ENCODE measurements around the gene KIFC3. TPM values are rescaled to one million over a fixed set of nuclear protein-coding genes. Genes with fewer than 3 reads are reported as not detected.
"Not testable (repeated sequence)": the region's sequence is repeated elsewhere in the genome, so short reads cannot be mapped to it uniquely, and the experiment has no call there.

Gene KIFC3
- total RNA-seq, 1 donor: 5.8 TPM

DNA sequence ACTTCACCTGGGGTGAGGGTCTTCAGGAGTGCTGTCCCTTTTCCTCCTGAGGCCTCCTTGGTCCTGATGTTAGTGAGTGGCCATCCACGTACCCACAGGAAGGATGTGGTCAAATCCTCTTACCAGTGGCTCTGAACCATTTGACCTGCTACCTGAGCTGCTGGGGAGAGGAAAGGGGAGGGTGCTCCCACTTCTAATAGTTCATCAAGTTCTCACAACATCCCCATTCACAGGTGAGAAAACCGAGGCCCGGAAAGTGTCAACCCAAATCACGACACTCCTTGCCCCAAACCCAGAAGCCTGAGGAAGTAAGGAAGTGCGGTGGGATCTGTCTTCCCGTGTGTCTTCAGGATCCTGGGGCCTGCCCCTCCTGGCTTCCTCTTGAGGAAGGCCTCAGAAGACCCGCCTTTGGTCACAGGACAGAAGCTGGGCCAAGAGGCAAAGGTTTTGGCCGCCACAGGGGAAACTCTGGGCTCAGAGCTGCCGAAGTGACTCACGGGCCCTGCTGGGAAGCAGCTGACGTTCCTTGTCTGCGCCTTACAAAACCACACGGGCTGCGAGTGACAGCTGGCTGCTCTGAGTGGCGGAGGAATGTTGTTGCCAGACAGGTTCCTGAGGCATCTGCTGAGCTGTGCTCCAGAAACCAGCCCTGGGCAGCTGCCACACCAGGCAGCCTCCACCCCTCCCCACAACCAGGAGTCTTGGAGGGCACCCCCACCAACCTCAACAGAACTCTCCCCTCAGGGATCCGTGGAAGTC, 13.9 kb upstream of the KIFC3 start:
- Histone ChIP-seq H3K27me3 (ENCODE audit: insufficient read depth, low read length) (no peaks in the 10 kb centered on the region), H3K4me3 (ENCODE audit: low read length) (no peak overlapping the region), H3K4me1 (ENCODE audit: insufficient read depth, low read length) (peaks cover 11% of the 10 kb centered on the region), H3K9me3 (ENCODE audit: low read depth, low read length) (no peaks in the 10 kb centered on the region)

GRCh38 chr16:57814896-57815295, 12.6 kb upstream of the KIFC3 start:
- H3K27me3 ChIP-seq (ENCODE audit: insufficient read depth, low read length): no peaks in the 10 kb centered on the region
- no peaks in the 10 kb centered on the region for H3K9me3 ChIP-seq (ENCODE audit: low read depth, low read length)
- no peak overlapping the region for H3K4me3 ChIP-seq (ENCODE audit: low read length)
- H3K4me1 ChIP-seq (ENCODE audit: insufficient read depth, low read length): peaks cover 23% of the 10 kb centered on the region

GRCh38 chr16:57813466-57813865, 11.2 kb upstream of the KIFC3 start:
- H3K27me3 ChIP-seq (ENCODE audit: insufficient read depth, low read length): no peaks in the 10 kb centered on the region
- no peak overlapping the region for H3K4me3 ChIP-seq (ENCODE audit: low read length)
- peaks cover 37% of the 10 kb centered on the region for H3K4me1 ChIP-seq (ENCODE audit: insufficient read depth, low read length)
- H3K9me3 ChIP-seq (ENCODE audit: low read depth, low read length): no peaks in the 10 kb centered on the region

- not testable (repeated sequence) for H3K4me3 ChIP-seq (ENCODE audit: low read length); H3K27me3 ChIP-seq (ENCODE audit: insufficient read depth, low read length); H3K9me3 ChIP-seq (ENCODE audit: low read depth, low read length)
- peaks cover 43% of the 10 kb centered on the region for H3K4me1 ChIP-seq (ENCODE audit: insufficient read depth, low read length)
Measured at GRCh38 chr16:57811340-57811739, 9.0 kb upstream of the KIFC3 start.

DNA sequence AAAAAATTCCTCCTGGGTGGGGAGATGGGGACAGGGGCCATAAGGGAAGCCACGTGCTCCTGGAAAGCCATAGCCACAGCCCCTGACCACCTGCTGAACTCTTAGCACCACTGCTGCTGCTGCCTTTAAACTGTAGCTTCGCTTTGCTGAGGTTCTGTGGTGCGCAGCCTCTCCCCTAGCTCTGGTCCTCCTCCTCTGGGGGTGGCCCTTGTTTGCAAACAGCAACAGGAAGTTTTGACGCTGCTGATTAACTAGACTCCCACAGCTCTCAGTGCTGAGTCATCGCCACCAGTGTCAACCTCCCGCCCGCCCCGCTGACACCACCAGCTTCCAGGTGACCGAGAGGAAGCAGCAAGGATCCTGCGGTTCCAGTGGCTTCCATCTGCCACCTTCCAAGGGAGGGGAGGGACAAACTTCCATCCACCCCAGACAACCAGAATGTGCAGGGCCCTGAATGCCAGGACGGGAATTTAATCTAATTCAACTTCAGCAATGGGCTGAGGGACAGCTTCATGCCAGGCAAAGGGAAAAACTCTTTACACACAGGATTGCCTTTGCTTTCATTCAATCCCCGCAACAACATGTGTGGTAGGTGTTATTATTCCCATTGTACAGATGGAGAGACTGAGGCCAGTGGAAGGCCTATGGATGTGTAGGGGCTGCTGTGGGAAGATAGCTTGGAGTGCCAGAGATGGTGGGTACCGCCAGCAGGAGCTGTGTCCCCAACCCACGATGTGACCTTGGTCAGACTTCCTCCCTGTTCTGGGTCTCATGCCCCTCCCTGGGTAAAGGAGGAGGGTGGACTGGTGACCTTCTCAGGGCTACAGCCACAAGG, 8.1 kb upstream of the KIFC3 start:
- peaks cover 36% of the 10 kb centered on the region for H3K4me1 ChIP-seq (ENCODE audit: insufficient read depth, low read length)
- H3K27me3 ChIP-seq (ENCODE audit: insufficient read depth, low read length): no peaks in the 10 kb centered on the region
- H3K4me3 ChIP-seq (ENCODE audit: low read length): no peak overlapping the region
- H3K9me3 ChIP-seq (ENCODE audit: low read depth, low read length): no peaks in the 10 kb centered on the region

DNA sequence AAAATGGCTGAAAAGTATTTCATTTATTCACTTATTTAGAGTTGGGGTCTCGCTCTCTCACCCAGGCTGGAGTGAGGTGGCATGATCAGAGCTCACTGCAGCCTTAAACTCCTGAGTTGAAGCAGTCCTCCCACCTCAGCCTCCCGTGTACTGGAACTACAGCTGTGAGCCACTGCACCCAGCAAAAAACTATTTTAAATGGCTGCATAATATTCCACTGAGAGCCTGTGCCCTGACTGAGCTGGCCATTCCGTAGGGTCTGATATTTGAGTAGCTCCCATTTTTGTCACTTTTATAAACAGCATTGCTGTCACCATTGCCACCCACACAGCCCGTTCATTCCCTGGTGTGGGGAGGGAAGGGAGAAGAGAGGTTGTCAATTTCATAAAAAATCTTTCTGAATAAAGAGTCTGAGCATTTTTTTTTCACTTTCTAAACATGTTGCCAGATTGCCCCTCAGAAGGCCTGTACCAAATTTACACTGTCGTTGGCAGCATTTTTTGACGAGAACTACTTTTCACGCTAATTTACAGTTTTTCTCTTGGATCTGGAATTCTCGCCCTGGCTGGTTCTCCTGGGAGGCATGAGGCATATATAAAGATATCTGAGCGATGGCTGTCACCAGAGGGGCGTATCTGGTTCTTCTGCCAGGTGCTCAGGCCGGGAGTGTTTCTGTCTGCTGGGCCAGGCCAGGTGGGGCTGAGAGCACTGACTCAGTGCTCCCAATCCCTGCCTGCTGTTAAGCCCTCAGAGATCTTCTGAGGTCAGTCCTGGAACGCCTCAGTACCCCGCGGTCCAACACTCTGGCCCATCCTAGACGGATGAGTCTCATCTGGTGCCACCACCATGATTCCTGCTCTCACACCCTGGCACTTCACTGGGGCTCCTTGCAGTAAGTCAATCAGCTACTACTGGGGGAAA, 7.2 kb upstream of the KIFC3 start:
- Histone ChIP-seq H3K4me3 (ENCODE audit: low read length) (no peak overlapping the region), H3K27me3 (ENCODE audit: insufficient read depth, low read length) (no peaks in the 10 kb centered on the region), H3K4me1 (ENCODE audit: insufficient read depth, low read length) (peaks cover 36% of the 10 kb centered on the region), H3K9me3 (ENCODE audit: low read depth, low read length) (no peaks in the 10 kb centered on the region)

- no peak overlapping the region for H3K4me3 ChIP-seq (ENCODE audit: low read length)
Measured at GRCh38 chr16:57808589-57809228, 6.4 kb upstream of the KIFC3 start.

DNA sequence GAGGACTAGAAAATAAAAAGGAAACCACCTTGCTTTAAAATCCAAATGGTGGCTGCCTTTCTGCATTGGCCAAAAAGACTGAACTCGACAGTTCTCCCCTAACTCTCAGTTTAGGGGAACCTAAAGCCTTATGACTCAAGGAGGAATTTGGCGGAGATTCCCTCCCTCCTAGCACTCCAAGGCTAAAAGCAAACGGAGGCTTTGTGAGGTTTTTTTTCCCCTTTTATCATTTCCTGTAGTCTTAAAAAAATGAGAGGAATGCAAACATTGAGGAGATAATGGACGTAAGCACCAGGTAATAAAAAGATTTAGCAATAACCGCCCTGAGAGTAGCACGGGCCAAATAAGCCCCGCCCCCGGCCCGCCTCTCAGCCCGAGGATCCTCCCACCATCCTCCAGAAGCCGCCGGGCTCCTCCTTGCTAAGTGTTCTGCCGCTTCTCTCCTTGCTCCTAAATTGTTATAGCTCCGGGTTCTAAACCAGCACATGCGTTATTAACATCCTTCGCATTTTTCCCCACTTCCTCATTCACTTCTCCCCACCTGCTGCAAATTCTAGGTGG, 5.8 kb upstream of the KIFC3 start:
- H3K4me1 ChIP-seq (ENCODE audit: insufficient read depth, low read length): peaks cover 39% of the 10 kb centered on the region
- no peak overlapping the region for H3K4me3 ChIP-seq (ENCODE audit: low read length)
- H3K9me3 ChIP-seq (ENCODE audit: low read depth, low read length): no peaks in the 10 kb centered on the region
- H3K27me3 ChIP-seq (ENCODE audit: insufficient read depth, low read length): peaks cover 7% of the 10 kb centered on the region

More at GRCh38 chr16:57808589-57809228, 6.4 kb upstream of the KIFC3 start:
- H3K27me3 ChIP-seq (ENCODE audit: insufficient read depth, low read length): peaks cover 2% of the 10 kb centered on the region
- H3K4me1 ChIP-seq (ENCODE audit: insufficient read depth, low read length): peaks cover 36% of the 10 kb centered on the region
- no peaks in the 10 kb centered on the region for H3K9me3 ChIP-seq (ENCODE audit: low read depth, low read length)

- H3K27me3 ChIP-seq (ENCODE audit: insufficient read depth, low read length): peaks cover 11% of the 10 kb centered on the region
Measured at GRCh38 chr16:57807252-57807967, 5.1 kb upstream of the KIFC3 start.

DNA sequence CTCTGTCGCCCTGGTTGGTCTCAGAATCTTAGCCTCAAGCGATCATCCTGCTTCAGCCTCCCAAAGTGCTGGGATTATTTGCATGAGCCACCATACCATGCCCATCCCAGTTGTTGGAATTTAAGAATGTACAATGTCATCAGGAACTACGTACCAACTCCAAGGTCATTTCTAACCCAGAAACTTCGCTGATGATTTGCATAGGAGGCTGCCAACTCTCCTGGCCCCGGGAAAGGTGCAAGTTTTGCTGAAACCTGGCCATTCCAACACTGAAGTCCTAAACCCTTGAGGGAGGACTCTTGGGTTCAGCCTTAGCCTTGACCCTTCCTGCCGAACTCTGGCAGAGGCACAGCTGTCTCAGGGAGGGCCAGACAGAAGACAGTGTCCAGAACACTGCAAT, 2.9 kb upstream of the KIFC3 start:
- no peak overlapping the region for H3K4me3 ChIP-seq (ENCODE audit: low read length)
- peaks cover 57% of the 10 kb centered on the region for H3K4me1 ChIP-seq (ENCODE audit: insufficient read depth, low read length)
- peaks cover 26% of the 10 kb centered on the region for H3K27me3 ChIP-seq (ENCODE audit: insufficient read depth, low read length)
- no peaks in the 10 kb centered on the region for H3K9me3 ChIP-seq (ENCODE audit: low read depth, low read length)

More at GRCh38 chr16:57807252-57807967, 5.1 kb upstream of the KIFC3 start:
- Histone ChIP-seq H3K9me3 (ENCODE audit: low read depth, low read length) (no peaks in the 10 kb centered on the region), H3K4me3 (ENCODE audit: low read length) (no peak overlapping the region), H3K4me1 (ENCODE audit: insufficient read depth, low read length) (peaks cover 45% of the 10 kb centered on the region)

DNA sequence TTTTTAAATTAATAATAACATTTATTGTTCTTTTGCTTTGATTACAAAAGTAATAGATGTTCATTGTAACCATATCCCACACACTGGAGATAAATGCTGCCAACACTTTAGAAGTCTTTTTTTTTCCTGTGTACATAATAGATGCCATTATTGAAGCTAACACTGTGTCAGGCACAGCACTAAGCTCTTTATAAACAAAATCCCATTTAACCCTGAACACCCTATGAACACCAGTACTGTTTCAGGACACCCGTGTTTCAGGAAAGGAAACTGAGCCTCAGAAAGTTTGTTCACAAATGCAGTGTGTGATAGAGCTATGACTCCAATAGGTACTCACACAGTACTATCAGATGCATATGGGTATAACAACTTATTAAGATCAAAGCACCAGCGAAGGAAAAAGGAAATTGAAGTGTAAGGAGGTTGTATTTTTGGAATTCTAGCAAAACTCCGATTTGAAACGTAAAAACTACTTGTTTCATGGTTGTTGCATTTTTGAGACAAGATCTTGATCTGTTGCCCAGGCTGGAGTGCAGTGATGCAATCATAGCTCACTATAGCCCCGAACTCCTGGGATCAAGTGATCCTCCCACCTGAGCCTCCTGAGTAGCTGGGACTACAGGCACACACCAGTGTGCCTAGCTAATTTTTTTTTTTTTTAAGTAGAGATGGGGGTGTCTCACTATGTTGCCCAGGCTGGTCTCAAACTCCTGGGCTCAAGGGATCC, 2.0 kb upstream of the KIFC3 start:
- no peak overlapping the region for H3K4me3 ChIP-seq (ENCODE audit: low read length)
- peaks cover 26% of the 10 kb centered on the region for H3K27me3 ChIP-seq (ENCODE audit: insufficient read depth, low read length)
- H3K4me1 ChIP-seq (ENCODE audit: insufficient read depth, low read length): peaks cover 57% of the 10 kb centered on the region
- no peaks in the 10 kb centered on the region for H3K9me3 ChIP-seq (ENCODE audit: low read depth, low read length)

GRCh38 chr16:57803134-57803990, 1.1 kb upstream of the KIFC3 start:
- no peak overlapping the region for H3K4me3 ChIP-seq (ENCODE audit: low read length)
- no peaks in the 10 kb centered on the region for H3K9me3 ChIP-seq (ENCODE audit: low read depth, low read length)
- H3K4me1 ChIP-seq (ENCODE audit: insufficient read depth, low read length): peaks cover 49% of the 10 kb centered on the region
- H3K27me3 ChIP-seq (ENCODE audit: insufficient read depth, low read length): peaks cover 26% of the 10 kb centered on the region
